Muscle layer of colon (tissue), 2 donors: Measurements from ENCODE around the gene CEACAM7.
"Not testable (repeated sequence)": the region's sequence is repeated elsewhere in the genome, so short reads cannot be mapped to it uniquely, and the experiment has no call there.

Experiments
- H3K27ac ChIP-seq: one replicate; pipeline ENCODE4 v1.7.0; 2013; ENCODE audit warnings: low read depth, mild to moderate bottlenecking, low read length, moderate library complexity
- H3K27me3 ChIP-seq, 2 donors: one replicate each; pipeline ENCODE4 v1.7.0; 2013; ENCODE audit warnings: low read length in 2 of 2, mild to moderate bottlenecking in 2 of 2; ENCODE audit not compliant: insufficient read depth in 2 of 2, control insufficient read depth in 1 of 2
- H3K36me3 ChIP-seq: one replicate; pipeline ENCODE4 v1.7.0; 2013; ENCODE audit warnings: mild to moderate bottlenecking, low read length; ENCODE audit not compliant: insufficient read depth
- H3K4me1 ChIP-seq: one replicate; pipeline ENCODE4 v1.7.0; 2013; ENCODE audit warnings: mild to moderate bottlenecking, low read length; ENCODE audit not compliant: insufficient read depth
- H3K4me3 ChIP-seq, 2 donors: one replicate each; pipeline ENCODE4 v1.7.0; 2013; ENCODE audit warnings: low read length in 2 of 2, low read depth in 1 of 2, mild to moderate bottlenecking in 1 of 2, moderate library complexity in 1 of 2
- H3K9ac ChIP-seq: one replicate; pipeline ENCODE4 v1.7.0; 2013; ENCODE audit warnings: low read length
- H3K9me3 ChIP-seq: one replicate; pipeline ENCODE4 v1.7.0; 2013; ENCODE audit warnings: mild to moderate bottlenecking, low read length
- donor health status: abdominal sarcoma.
- donor health status: Adenocarcinoma of cecum.

The CEACAM7 gene

GRCh38 chr19:41688687-41689086 lies 617 bp upstream of the CEACAM7 start:
- Histone ChIP-seq H3K4me3 (no peak overlapping the region), H3K9me3 (no peaks in the 10 kb centered on the region), H3K4me1 (no peaks in the 10 kb centered on the region), H3K27me3 (no peaks in the 10 kb centered on the region), H3K36me3 (no peaks in the 10 kb centered on the region), H3K9ac (no peak overlapping the region), H3K27ac (no peak overlapping the region)

- H3K27ac ChIP-seq: no peak overlapping the region
- H3K27me3 ChIP-seq: no peaks in the 10 kb centered on the region
- no peaks in the 10 kb centered on the region for H3K4me1 ChIP-seq
- no peaks in the 10 kb centered on the region for H3K9me3 ChIP-seq
- no peak overlapping the region for H3K9ac ChIP-seq
- no peaks in the 10 kb centered on the region for H3K36me3 ChIP-seq
- H3K4me3 ChIP-seq: no peak overlapping the region
Measured at GRCh38 chr19:41687419-41687818, 651 bp downstream of the CEACAM7 start.

DNA sequence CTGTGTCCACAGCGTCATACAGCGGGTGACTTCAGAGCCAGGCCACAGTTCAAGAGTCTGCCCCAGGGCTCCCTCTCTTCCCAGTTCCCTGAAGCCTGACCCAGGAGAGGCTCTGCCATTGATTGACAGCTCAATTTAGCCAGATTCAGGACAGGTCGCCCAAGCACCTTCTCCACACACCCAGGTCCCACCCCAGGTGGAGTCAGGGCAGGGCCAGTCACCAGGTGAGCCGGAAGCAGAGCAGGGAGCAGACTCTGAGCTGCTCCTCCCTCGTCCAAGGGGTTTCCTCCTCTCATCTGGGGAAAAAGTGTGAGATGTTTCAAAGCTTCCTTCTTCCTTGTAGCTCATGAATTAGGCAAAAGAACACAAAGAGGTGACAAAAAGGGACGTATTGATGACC lies 5.6 kb downstream of the CEACAM7 start:
- Histone ChIP-seq H3K9ac (no peak overlapping the region), H3K27ac (no peak overlapping the region), H3K4me3 (no peak overlapping the region), H3K36me3 (no peaks in the 10 kb centered on the region), H3K4me1 (no peaks in the 10 kb centered on the region), H3K9me3 (no peaks in the 10 kb centered on the region), H3K27me3 (no peaks in the 10 kb centered on the region)

- Histone ChIP-seq H3K4me3 (no peak overlapping the region), H3K36me3 (no peaks in the 10 kb centered on the region), H3K27ac (no peak overlapping the region), H3K4me1 (no peaks in the 10 kb centered on the region), H3K9me3 (no peaks in the 10 kb centered on the region), H3K27me3 (peaks cover 0 to 4% of the 10 kb centered on the region in 2 donors), H3K9ac (no peak overlapping the region)
Measured at GRCh38 chr19:41671486-41671885, 16.6 kb downstream of the CEACAM7 start.

GRCh38 chr19:41670755-41671154 lies 17.3 kb downstream of the CEACAM7 start:
- H3K36me3 ChIP-seq: no peaks in the 10 kb centered on the region
- peaks cover 0 to 4% of the 10 kb centered on the region in 2 donors for H3K27me3 ChIP-seq
- H3K4me1 ChIP-seq: no peaks in the 10 kb centered on the region
- H3K9me3 ChIP-seq: peaks cover 5% of the 10 kb centered on the region
- H3K9ac ChIP-seq: no peak overlapping the region
- H3K4me3 ChIP-seq: no peak overlapping the region
- H3K27ac ChIP-seq: no peak overlapping the region

- Histone ChIP-seq H3K9ac (no peak overlapping the region), H3K4me3 (no peak overlapping the region), H3K4me1 (no peaks in the 10 kb centered on the region), H3K36me3 (no peaks in the 10 kb centered on the region), H3K27ac (no peak overlapping the region), H3K27me3 (peaks cover 0 to 4% of the 10 kb centered on the region in 2 donors), H3K9me3 (peaks cover 5% of the 10 kb centered on the region)
Measured at GRCh38 chr19:41668315-41668714, 19.8 kb downstream of the CEACAM7 start.

GRCh38 chr19:41666075-41666474 lies 22.0 kb downstream of the CEACAM7 start:
- Histone ChIP-seq H3K9ac (no peak overlapping the region), H3K4me1 (no peaks in the 10 kb centered on the region), H3K4me3 (no peak overlapping the region), H3K27ac (no peak overlapping the region), H3K27me3 (peaks cover 0 to 4% of the 10 kb centered on the region in 2 donors), H3K36me3 (no peaks in the 10 kb centered on the region), H3K9me3 (peaks cover 5% of the 10 kb centered on the region)

DNA sequence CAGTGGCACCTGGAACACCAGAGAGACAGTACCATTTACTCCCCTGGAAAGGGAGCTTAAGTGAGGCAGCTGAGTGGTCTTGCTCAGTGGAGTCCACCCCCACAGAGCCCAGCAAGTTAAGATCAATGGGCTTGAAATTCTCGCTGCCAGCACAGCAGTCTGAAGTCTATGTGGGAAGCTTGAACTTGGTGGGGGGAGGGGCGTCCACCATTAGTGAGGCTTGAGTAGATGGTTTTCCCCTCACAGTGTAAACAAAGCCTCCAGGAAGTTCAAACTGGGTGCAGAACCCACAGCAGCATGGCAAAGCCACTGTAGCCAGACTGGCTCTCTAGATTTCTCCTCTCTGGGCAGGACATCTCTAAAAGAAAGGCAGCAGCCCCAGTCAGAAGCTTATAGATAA lies 30.9 kb downstream of the CEACAM7 start:
- Histone ChIP-seq H3K4me3 (no peak overlapping the region), H3K9ac (no peak overlapping the region), H3K4me1 (no peaks in the 10 kb centered on the region), H3K27me3 (peaks cover 0 to 5% of the 10 kb centered on the region in 2 donors), H3K36me3 (no peaks in the 10 kb centered on the region), H3K9me3 (no peaks in the 10 kb centered on the region), H3K27ac (no peak overlapping the region)

DNA sequence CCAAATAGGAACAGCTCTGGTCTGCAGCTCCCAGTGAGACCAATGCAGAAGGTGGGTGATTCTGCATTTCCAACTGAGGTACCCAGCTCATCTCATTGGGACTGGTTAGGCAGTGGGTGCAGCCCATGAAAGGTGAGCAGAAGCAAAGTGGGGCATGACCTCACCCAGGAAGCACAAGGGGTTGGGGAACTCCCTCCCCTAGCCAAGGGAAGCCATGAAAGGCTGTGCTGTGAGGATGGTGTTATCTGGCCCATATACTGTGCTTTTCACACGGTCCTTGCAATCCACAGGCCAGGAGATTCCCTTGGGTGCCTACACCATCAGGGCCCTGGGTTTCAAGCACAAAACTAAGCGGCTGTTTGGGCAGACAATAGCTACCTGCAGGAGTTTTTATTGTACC lies 31.3 kb downstream of the CEACAM7 start:
- not testable (repeated sequence) for H3K4me1 ChIP-seq, H3K4me3 ChIP-seq, H3K9me3 ChIP-seq, H3K9ac ChIP-seq, H3K36me3 ChIP-seq, H3K27ac ChIP-seq, H3K27me3 ChIP-seq

DNA sequence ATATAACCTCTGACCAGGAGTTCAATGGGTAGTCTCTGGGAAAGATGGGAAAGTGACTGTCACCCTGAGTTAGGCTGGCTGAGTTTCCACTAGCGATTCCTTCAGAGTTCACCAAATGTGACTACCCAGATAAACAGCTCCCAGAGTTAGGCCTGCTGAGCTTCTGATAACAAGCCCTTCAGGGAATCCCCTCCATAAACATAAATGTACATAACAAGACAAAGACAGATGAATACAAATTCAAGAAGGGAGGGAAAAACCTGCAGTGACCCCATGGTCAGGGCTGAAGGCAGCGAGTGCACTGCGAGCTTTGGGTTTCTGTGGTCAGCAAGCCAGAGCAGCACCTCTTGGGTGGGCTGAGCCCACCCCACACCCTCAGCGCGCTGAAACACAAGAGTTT lies 35.8 kb downstream of the CEACAM7 start:
- H3K9ac ChIP-seq: no peak overlapping the region
- H3K27me3 ChIP-seq: peaks cover 0 to 8% of the 10 kb centered on the region in 2 donors
- no peak overlapping the region for H3K4me3 ChIP-seq
- no peaks in the 10 kb centered on the region for H3K4me1 ChIP-seq
- H3K9me3 ChIP-seq: no peaks in the 10 kb centered on the region
- no peaks in the 10 kb centered on the region for H3K36me3 ChIP-seq
- H3K27ac ChIP-seq: no peak overlapping the region

- Histone ChIP-seq H3K4me1 (no peaks in the 10 kb centered on the region), H3K9ac (no peak overlapping the region), H3K27me3 (peaks cover 0 to 8% of the 10 kb centered on the region in 2 donors), H3K36me3 (no peaks in the 10 kb centered on the region), H3K4me3 (no peak overlapping the region), H3K27ac (no peak overlapping the region), H3K9me3 (no peaks in the 10 kb centered on the region)
Measured at GRCh38 chr19:41649827-41650226, 38.2 kb downstream of the CEACAM7 start.

- Histone ChIP-seq H3K9me3 (no peaks in the 10 kb centered on the region), H3K9ac (no peak overlapping the region), H3K27me3 (no peaks in the 10 kb centered on the region), H3K4me3 (no peak overlapping the region), H3K27ac (no peak overlapping the region), H3K36me3 (no peaks in the 10 kb centered on the region), H3K4me1 (no peaks in the 10 kb centered on the region)
Measured at GRCh38 chr19:41646589-41647204, 41.4 kb downstream of the CEACAM7 start.
